ENCODE results near the gene C2orf49. TPM values are rescaled to one million over a fixed set of nuclear protein-coding genes. Genes with fewer than 3 reads are reported as not detected.

Gene C2orf49
- total RNA-seq, 6 experiments from 2014 or later = 17.7 to 25.4 (median 20.0) TPM

DNA sequence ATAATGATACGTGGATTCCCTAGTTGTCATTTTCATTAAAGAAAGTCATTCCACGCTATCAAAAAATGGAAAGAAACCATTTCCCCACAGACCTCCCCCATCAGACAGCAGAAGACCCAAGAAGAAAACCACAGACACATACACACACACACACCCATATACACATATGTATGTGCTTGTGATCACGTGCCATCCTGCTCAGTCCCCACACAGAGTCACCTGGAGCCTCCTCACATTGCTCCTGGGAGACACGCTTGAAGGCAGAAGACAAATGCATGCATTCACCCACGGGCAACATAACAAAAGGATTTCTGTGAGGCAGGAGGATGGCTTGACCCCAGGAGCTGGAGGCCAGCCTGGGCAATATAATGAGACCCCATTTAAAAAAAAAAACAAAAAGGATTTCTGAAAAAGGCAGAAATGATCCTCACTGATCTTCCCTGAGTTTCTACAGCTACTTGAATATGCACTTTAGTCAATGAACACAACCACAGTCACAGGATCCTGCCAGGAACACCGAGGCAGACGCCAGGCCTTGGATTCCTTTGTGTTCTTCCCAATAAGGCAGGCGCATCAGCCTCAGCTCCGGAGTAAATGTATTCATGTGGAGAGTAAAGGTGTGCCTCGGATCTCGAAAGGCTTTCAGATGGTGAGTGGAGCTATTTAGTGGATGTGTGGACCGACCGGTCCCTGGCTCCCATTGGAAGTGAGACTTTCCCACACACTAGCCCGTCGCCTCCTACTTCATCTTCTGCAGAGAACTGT lies 28.8 kb upstream of the C2orf49 start:
- Mint-ChIP-seq H3K36me3 (ENCODE audit: low read depth) (peaks cover 9% of the 10 kb centered on the region; the same call in 1 of the 2 replicates), H3K27me3 (ENCODE audit: insufficient read depth) (no peaks in the 10 kb centered on the region), H3K4me3 (no peak overlapping the region), H3K4me1 (ENCODE audit: low read depth) (no peaks in the 10 kb centered on the region), H3K27ac (no peak overlapping the region), H3K9me3 (no peaks in the 10 kb centered on the region)
- TF ChIP-seq, protein P1, sequence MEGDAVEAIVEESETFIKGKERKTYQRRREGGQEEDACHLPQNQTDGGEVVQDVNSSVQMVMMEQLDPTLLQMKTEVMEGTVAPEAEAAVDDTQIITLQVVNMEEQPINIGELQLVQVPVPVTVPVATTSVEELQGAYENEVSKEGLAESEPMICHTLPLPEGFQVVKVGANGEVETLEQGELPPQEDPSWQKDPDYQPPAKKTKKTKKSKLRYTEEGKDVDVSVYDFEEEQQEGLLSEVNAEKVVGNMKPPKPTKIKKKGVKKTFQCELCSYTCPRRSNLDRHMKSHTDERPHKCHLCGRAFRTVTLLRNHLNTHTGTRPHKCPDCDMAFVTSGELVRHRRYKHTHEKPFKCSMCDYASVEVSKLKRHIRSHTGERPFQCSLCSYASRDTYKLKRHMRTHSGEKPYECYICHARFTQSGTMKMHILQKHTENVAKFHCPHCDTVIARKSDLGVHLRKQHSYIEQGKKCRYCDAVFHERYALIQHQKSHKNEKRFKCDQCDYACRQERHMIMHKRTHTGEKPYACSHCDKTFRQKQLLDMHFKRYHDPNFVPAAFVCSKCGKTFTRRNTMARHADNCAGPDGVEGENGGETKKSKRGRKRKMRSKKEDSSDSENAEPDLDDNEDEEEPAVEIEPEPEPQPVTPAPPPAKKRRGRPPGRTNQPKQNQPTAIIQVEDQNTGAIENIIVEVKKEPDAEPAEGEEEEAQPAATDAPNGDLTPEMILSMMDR (IDR thresholded peaks at IDR 0.05) = no peak
- no peak for DNase-seq

GRCh38 chr2:105309147-105309545 lies 28.2 kb upstream of the C2orf49 start:
- no peaks in the 10 kb centered on the region for H3K27me3 Mint-ChIP-seq (ENCODE audit: insufficient read depth)

DNA sequence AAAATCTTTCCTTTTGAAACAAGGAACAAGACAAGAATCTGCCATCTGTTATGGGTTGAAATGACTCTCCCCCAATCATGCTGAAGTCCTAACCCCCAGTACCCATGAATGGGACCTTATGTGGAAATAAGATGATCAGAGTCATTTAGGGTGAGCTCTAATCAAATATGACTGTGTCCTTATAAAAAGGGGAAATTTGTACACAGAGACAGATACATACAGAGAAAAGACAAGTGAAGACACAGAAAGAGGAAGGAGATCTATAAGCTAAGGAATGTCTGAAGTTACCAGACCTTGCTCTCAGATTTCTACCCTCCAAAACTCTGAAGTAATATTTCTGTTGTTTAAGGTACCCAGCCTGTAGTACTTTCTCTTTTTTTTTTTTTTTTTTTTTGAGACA lies 23.5 kb upstream of the C2orf49 start:
- H3K36me3 Mint-ChIP-seq (ENCODE audit: low read depth) = no peaks in the 10 kb centered on the region
- H3K27me3 Mint-ChIP-seq (ENCODE audit: insufficient read depth) = no peaks in the 10 kb centered on the region
- H3K27ac Mint-ChIP-seq = no peak overlapping the region
- H3K9me3 Mint-ChIP-seq = no peaks in the 10 kb centered on the region
- H3K4me1 Mint-ChIP-seq (ENCODE audit: low read depth) = peaks cover 13% of the 10 kb centered on the region
- DNase-seq = no peak
- no peak overlapping the region for H3K4me3 Mint-ChIP-seq
- TF ChIP-seq, protein P1 (IDR thresholded peaks at IDR 0.05) = no peak

More at GRCh38 chr2:105309147-105309545, 28.2 kb upstream of the C2orf49 start:
- no peaks in the 10 kb centered on the region for H3K4me1 Mint-ChIP-seq (ENCODE audit: low read depth)
- H3K36me3 Mint-ChIP-seq (ENCODE audit: low read depth) = peaks cover 9% of the 10 kb centered on the region; the same call in 1 of the 2 replicates
- TF ChIP-seq, protein P1 (IDR thresholded peaks at IDR 0.05) = no peak
- H3K4me3 Mint-ChIP-seq = no peak overlapping the region
- no peak for DNase-seq
- H3K27ac Mint-ChIP-seq = no peak overlapping the region
- H3K9me3 Mint-ChIP-seq = no peaks in the 10 kb centered on the region

- no peak overlapping the region for H3K27ac Mint-ChIP-seq
- TF ChIP-seq, protein P1 (IDR thresholded peaks at IDR 0.05) = no peak
- H3K4me1 Mint-ChIP-seq (ENCODE audit: low read depth) = peaks cover 17% of the 10 kb centered on the region
- H3K36me3 Mint-ChIP-seq (ENCODE audit: low read depth) = no peaks in the 10 kb centered on the region
- no peaks in the 10 kb centered on the region for H3K27me3 Mint-ChIP-seq (ENCODE audit: insufficient read depth)
- H3K4me3 Mint-ChIP-seq = no peak overlapping the region
- no peaks in the 10 kb centered on the region for H3K9me3 Mint-ChIP-seq
- no peak for DNase-seq
These were observed 22.0 kb upstream of the C2orf49 start for GRCh38 chr2:105315314-105315713.

DNA sequence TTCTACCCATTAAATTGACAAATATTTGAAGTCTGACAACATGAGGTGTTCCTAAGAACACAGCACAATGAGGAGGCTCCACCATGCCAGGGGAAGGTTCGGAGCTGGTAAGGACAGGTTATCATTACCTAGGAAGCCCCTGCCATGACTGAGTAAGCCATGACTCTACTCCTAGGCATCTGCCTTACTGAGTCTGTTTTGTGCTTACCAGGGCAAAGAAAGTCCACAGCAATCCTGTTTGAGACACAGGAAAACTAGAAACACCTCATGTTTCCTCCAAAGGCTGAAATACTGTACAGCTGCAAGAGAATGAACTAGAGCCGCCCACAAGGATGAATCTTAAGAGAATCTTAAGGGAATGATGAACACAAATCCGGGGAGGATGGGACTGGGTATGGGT lies 19.4 kb upstream of the C2orf49 start:
- DNase-seq = no peak
- H3K27ac Mint-ChIP-seq = no peak overlapping the region
- no peaks in the 10 kb centered on the region for H3K9me3 Mint-ChIP-seq
- peaks cover 36% of the 10 kb centered on the region for H3K4me1 Mint-ChIP-seq (ENCODE audit: low read depth)
- TF ChIP-seq, protein P1 (IDR thresholded peaks at IDR 0.05) = no peak
- no peak overlapping the region for H3K4me3 Mint-ChIP-seq
- H3K27me3 Mint-ChIP-seq (ENCODE audit: insufficient read depth) = no peaks in the 10 kb centered on the region
- H3K36me3 Mint-ChIP-seq (ENCODE audit: low read depth) = peaks cover 6% of the 10 kb centered on the region; the same call in 1 of the 2 replicates

All from HFFc6 (cell line).